GM21717 (cell line): ENCODE results near the gene PDE7B.

Source experiments
- ATAC-seq: cut with Tn5 transposase; IDR thresholded peaks from one replicate; pipeline ENCODE4 v1.9.1; 2021; ENCODE audit warnings: mild to moderate bottlenecking, moderate library complexity; ENCODE audit not compliant: unreplicated experiment

The PDE7B gene

DNA sequence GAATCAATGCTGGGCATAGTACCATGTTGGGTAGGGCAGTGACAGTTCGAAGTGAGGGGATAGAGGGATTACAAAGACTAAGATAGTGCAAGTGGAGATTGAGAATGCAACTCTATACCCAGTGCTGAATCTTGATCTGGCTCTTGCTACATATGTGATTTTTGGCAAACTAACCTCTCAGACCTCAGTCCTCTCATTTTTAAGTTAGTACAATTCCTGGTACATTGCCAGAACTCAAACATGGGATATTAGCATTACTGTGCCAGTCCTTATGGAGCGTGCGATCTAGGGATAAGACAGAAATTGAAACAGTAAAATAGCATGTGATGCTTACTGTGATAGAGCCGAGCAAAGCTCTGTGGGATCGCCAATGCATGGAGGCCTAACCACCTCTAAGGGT, 210.2 kb downstream of the PDE7B start:
- ATAC-seq = no peak

DNA sequence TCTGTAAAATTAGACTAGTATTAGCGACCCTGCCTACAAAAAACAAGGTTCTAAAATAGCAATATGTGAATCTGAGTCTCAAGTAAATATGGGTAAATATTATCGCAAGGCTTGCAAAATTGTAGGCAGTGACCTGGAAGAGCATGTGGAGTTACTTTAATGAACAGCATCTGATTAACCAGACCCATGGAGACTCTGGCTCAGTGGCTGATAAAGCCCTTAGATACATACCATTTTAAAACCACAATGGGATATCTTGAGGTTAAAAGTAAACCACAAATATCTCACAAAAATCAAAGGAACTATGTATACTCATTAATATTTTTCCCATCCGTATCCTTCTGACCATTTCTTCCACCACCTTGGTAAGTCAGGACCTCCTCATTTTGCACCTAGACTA, 211.6 kb downstream of the PDE7B start:
- ATAC-seq = no peak

DNA sequence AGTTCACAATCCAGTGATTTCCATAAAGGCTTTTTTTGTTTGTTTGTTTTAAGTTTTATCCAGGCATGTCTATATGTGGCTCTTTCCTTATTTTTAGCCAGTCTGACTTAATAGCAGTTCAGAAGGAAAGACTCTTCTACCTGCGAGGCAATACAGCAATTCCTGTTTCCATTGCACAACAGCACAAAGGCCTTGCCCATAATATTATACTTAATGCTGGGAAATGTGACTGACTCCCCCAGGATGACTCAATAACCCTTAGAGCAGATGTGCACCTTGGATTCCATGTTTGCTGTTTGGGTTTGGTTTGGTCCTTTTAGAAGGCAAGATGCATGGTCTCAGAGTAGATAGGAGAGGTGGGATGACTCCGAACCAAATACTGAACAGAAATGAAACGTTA, 214.5 kb downstream of the PDE7B start:
- ATAC-seq = no peak

DNA sequence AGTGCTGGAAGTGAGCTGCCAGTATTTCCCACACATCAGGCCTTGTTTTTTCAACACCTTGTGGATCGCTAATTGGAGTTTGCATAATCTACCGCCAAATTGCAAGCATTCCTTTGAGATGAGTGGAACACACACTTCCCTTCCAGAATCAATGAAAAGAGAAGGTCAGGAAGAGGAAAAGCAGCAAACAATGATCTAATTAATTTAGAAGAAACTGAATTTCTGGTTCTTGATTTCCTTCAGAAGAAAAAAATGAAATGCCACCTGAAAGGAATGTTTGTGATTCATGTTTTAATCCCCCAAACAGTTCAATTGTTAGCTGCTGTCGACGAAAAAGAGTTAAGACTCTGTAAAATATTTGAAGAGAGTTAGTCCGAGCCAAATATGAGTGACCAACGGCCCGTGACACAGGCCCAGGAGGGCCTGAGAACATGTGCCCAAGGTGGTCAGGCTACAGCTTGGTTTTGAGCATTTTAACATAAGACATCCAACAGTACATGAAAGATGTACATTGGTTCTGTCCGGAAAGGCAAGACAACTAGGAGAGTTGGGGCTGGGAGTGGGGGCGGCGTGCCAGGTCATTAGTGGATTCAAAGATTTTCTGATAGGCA, 216.3 kb downstream of the PDE7B start:
- ATAC-seq = no peak

DNA sequence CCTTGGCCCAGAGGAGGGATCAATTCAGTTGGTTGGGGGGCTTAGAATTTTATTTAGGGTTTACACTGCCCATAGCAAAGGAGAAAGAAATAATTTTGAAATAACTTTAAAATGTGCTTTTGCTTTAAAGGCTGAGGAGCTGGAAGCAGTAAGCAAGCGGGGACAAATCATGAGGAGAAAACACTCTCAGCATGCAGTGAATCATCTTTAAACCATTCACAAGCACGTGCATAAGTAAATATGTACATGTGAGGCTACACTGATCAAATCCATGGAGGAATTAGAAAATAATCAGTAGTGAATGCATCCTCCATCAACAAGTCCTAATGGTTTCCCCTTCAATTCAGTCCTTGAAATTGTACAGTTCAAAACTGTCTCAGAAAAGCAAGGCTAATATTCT, 217.6 kb downstream of the PDE7B start:
- no peak for ATAC-seq

DNA sequence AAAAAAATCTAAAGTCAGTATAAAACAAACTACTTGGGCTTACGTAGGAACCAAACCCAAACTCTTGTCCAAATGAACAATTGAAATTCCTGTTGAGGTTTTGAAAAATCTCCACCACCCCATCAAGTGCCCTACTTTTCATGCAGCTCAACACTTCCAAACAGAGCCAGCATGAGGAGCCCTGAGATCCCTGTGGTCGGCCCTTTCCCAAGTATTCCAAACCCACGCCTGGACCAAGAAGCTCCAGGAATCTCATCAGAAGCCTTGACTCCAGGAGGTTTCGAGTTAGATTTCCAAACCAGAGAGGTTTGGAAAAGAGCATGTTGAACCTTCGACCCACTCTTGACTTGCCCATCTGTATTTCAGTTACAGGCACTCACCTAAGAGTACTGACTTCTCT, 219.3 kb downstream of the PDE7B start:
- ATAC-seq = no peak

DNA sequence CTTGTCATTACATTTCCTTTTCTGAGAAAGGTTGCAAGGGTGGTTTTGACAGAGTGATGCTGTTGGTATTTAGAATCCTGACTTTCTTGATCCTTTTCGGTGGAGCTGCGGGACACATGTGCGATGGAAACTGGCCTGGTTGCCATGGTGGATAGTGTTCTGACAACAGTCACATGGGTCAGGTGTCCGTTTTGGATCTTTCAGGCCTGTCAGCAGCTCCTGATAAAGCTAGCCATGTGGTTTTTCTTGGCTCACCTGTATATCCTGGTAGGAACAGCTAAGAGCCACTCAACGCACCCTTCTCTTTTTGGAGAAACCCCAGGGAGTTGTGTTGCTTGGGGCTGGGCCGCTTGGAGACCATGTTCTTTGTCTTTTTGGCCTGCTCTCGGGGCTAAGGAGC, 221.2 kb downstream of the PDE7B start:
- no peak for ATAC-seq

DNA sequence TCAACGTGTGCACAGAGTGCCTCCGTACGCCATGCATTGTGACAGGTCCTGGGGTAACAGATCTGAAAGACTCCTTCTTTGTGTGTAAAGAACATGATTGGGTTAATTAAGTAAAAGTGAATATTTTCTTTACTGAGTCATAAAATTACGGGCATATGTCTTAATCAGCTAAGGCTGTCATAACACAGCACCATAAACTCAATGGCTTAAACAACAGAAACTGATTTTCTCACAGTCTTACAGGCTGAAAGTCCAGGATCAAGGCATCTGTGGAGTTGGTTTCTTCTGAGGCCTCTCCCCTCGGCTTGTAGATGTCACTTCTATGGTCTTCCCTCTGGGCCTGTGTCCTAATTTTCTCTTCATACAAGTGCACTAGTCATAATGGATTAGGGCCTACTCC, 221.7 kb downstream of the PDE7B start:
- no peak for ATAC-seq

DNA sequence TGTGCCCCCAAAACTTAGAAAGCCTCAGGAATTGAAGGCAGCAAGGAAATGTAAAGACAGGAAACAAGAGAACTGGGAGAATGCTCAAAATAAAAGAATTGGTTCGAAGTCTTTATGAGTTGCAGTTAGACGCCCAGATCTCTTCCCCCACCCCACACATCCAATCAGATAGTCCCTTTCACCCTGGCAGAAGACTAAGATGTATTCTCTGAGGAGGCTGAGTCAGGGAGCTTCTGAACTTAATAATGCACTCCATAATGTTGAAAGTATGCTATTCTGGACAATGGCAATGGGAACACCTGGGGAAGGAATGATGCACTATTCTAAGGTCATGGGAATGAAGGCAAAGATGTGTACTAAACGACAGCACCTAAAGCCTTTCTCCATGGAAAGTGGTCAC, 225.0 kb downstream of the PDE7B start:
- no peak for ATAC-seq

DNA sequence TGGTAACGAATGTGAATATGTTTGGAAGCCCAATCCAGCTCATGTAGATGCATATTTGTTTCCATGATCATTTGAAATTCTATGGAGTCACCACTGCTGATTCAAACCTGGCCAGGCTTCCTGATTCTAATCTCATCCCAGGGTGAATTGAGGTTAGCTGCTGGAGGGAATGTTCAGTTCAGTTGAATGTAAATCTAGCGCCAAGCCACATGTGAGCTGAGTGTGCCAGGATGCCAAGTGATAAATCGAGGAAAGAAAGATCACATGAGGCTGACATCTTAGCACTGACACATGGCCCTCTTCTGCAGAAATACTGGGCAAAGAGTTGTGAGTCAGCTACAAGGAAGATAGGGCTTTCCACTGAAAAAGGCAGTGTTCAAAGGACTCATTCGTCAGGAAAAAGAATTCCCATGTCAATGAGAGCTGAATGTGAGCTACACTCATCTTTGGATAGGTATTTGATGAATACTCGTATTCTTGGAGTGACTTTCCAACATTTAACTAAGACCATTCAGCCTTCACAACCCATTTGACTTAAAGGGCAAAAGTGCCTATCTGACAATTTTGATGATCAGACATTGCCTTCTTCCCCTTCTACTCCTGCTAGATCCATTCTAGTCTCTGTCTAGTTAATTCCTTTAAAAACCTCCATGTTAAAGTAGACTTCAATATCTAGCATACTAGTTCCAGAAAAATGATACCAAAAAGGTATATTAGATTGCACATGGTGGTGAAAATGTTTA, 226.5 kb downstream of the PDE7B start:
- ATAC-seq = no peak

DNA sequence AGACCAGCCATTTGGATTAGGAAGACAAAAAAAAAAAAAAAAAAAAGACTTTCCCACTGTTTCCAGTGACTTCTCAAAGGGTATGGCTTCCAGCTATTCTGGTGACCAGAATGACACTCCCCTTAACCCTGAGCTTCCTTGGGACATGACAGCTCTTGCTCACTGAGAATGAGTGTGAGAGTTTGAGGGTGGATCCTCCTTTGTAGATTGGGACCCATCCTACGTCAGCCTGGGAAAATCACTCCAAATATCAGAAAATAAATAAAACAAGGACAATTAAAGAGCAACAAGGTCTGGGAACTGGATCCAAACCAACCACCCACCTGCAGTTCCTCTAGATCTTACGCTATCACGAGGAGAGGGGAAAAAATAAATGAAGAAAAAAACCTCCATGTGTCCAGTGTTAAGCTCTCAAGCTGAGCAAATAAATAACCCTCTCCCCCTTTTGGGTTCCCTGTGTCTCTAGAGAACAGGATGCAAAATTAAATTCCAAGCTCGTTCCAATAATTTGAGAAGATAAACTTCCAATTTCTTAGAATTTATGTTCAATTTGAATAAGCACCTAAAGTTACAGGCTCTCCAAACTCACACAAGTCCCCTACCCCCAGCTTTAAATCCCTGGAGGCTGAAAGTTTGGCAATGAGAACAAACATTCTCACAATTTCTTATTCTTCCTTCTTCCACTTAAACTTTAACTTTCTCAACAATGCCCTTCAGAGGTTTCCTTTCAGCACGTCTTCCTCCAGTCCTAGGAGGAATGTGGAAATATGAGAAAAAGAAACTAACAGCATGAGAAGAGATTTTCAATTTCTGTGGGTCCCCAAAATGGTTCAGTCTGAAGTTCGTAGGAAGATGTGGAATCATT, 228.4 kb downstream of the PDE7B start:
- ATAC-seq = no peak

DNA sequence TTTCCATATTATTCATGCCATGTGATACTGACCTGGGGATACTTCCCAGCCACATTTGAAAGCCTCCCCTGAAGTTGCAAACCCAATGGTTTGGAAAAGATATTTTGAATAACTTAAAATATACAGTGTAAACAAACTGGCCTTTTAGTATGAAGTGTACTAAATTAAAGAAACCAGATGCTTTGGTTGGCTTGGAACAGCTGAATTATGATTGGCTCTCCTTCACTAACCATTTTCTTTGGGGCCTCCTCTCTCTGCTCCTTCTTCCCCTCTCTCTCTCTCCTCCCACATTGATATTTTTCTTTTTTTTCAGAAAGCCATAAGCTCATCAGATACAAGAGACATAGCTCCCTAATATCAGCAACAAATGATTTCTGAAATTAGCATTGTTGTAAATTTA, 232.0 kb downstream of the PDE7B start:
- no peak for ATAC-seq

DNA sequence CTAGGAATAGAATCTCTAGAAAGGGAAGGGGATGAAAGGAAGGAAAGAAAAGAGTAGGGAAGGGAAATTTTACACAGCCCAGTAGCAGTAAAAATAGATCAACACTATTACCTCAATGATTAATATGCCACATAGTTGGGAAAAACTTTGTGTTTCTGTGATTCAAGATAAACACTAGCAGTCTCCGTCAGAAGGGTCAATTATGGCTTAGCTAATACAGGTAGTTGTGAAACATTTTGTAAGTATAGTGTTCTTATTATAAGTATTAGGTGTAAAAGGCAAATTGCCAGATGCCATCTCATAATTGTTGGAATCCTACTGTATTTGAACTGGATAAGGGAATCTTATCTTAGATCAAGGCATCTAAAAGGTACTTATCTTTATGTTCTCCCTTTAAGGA, 232.9 kb downstream of the PDE7B start:
- no peak for ATAC-seq

DNA sequence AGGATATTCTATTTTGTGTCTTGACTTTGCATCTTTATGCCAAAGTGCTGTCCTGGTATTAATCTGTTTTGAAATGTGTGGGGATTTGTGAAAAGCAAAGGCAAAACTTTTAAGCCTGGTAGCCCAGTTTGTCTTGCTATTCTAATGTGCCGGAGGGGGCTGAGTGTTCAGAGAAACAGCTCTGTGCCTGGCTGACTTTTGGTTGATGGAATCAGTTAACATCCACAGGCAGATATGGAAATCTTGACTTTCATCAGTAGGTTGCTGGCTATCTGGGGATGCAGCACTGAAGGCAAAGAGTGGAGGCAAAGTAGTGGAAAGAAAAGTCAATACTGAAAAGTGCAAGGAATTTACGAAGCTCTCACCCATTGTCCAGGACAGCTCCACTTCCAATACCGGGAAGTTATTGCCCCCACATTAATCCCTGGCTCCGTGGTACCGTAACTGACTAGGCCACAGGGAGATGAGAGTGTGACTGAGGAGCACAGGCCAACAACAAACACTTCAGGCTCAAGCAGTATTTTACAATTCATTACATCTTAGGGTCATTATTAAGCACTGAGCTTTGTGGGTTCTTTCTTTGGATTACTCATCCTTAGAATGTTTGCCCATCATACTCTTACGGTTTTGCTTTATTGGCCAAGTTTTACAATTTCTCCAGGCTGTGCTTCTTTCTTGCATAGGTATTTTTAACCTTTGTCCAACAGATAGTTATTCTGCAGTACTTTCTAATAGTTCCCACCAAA, 234.0 kb downstream of the PDE7B start:
- ATAC-seq = no peak

DNA sequence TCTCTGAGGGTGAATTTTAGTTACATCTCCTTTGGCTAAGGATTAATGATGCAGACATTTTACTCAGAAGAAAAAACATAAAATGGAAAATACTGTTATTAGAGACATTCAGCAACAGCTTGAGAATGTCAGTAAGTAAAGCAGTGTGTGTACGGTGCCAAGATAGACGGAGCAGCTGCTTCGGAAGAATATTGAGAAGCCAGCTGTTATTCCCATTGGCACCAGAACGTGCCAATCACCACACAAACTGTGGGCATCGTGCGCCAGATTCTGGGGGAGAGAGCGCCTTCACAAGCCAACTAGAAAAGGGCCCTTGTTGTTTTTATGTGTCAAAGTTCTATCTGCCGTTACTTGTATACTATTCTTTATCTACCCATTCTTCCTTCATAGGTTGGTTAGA, 235.2 kb downstream of the PDE7B start:
- no peak for ATAC-seq

DNA sequence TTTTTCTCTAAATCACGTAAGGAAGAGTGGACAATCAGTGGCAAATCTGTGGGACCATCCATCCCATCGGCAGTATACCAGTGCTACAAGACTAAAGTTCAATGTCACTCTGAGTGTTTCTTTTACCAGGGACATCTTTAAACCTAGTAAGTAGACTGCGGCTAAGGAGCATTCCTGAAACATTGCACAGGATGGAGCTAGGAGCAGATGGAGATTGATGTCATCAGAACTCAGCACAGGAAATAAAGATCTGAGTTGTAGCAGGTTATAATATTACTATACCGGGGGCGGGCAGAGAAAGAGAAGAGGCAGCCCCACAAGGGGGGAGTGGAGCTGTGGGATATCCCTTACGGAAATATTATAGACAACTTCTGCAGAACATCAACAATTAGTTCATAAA, 236.5 kb downstream of the PDE7B start:
- no peak for ATAC-seq

DNA sequence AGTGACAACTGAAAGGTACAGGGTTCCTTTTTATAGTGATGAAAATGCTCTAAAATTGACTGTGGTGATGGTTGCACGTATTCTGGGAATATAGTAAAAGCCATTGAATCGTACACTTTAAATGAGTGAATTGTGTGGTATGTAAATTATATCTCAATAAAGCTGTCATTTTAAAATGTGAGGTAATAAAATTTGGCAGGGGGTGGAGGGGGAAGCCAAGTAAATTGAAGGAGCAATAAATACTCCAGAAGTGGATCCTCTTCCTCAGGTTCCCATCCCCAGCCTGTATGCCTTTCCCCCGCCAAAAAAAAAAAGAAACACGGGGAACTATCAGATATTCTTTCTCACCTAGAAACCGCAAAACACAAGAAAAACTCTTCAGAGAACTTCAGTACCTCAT, 237.2 kb downstream of the PDE7B start:
- no peak for ATAC-seq

DNA sequence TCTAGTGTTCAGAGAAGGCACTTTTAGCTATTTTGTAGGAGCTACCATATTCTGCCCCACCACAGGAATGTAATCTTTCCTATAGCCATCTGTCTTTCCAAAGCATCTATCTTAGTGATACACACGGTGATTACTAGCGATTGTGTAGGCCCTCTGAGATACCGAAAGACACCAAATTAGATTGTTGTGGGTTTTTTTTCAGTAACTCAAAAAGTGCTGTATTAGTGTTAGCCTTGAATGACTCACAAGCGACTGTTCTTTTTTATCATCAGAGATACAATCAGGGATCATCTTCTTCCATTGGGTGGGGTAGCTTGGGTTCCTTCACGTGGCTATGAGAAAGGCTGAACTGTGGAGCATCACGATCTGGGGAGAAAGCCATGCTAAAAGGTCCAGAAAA, 238.4 kb downstream of the PDE7B start:
- no peak for ATAC-seq

DNA sequence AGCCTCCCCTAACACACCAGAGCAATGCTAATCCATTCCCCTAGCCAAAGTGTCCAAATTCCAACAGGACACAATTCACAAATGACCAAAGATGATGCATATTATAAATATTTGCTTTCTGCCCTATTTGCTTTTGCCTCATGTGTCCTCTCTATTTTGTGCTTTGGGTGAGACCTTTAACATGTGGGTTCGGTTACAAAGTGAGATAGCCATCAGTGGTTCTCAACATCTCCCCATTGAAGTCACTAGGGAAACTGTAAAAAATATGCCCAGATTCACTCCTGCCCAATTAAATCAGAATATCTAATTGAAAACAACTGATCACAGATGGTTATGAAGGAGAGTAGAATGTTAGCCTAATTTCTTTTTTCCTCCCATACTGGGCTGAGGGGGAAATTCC, 239.4 kb downstream of the PDE7B start:
- ATAC-seq = no peak

DNA sequence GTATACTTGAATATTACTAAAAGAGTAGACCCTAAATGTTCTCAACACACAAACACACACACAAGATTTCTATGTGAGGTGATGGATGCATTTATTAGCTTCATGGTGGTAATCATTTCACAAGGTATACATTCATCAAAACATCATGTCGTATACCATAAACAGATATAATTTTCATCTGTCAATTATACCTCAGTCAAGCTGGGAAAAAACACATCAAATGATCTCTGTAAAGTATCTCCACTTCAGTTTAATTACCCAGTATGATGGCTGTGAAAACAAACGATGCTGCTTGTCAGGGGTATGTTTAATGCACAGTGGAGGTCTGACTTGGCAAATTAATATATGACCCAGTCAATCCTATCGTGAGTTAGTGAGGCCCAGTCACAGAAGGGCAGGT, 241.4 kb downstream of the PDE7B start:
- ATAC-seq = no peak

DNA sequence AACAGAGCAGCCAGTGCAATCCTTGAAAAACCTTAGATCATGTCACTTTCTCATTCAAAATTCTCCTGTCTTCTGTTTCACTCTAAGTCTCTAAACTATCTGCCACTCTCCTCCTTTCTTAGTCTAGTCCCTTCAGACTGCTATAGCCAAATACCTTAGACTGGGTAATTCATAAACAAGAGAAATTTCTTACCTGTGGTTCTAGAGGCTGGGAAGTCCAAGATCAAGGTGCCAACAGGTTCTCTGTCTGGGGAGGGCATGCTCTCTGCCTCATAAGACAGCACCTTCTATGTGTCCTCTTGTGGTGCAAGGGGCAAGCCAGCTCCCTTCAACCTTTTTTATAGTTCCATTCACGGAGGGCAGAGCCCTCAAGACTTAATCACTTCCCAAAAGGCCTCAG, 242.3 kb downstream of the PDE7B start:
- no peak for ATAC-seq
